HUDEP-2 (cell line): ENCODE measurements around the gene SOS1.
A peak's percentile ranks its signal among the peaks of the same experiment; 100 is the strongest.

Experiments
- DNase-seq, 76 experiments: peaks; one replicate each; lab custom pipeline; 2025; ENCODE audit not compliant: unreplicated experiment in 76 of 76; lab: John Stamatoyannopoulos, UW

SOS1 gene

DNA sequence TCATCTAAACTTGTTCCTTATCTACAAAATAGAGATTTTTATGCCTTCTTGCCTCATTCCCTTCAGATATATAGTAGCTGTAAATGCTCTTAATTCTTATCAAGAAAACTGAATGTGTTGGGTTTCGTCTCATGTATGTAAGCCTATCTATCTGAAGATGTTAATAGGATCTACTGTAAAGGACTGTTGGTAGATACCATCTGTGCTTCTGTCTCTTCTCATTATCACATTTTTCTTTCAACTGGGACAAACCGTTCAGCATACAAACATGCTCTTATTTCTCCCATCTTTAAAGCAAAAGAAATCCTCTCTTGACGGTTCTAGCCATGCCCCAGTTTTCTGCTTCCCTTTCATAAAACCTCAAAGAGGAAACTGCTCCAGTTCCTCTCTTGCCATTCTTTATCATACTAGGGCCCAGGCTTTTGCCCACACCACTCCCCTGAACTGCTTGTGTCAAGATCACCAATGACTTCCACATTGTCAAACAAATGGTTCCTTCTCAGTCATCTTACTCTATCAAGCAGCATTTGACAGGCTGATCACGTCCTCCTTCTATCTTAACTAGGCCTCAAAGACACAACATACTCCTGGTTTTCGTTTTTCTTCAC, 142.5 kb downstream of the SOS1 start:
- DNase-seq: no peak

DNA sequence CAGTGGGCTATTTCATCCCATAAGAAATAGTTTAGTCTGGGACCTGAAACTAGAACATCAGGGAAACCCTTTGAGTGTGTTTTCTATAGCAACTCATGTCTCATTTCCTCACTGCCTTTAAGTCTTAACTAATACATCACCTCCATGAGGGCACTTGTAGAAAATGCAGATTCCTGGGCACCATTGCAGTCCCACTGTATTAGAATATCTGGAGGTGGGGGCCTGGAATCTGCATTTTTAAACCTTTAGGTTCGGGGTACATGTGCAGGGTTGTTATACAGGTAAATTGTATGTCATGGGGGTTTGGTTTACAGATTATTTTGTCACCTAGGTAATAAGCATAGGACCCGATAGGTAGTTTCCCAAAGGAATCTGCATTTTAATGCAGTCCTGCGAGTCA, 143.8 kb downstream of the SOS1 start:
- no peak for DNase-seq

DNA sequence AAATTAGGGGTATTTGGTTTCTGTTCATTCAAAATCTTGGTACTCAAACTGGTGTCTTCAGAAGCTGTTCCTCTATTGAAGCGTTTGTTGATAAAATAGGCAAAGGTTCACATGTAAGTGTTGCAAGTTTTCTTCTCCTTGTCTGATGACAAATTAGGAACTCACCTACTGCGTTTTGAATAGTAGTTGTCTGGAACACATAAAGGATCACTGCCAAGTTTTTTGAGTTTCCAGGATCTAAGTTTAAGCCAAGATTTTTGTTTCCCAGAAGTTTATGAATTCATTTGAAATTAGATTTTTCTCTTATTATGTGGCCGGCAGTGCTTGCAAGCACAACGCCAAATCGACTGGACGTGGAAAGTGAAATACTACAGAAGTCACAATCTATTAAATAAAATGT, 145.8 kb downstream of the SOS1 start:
- no peak for DNase-seq

DNA sequence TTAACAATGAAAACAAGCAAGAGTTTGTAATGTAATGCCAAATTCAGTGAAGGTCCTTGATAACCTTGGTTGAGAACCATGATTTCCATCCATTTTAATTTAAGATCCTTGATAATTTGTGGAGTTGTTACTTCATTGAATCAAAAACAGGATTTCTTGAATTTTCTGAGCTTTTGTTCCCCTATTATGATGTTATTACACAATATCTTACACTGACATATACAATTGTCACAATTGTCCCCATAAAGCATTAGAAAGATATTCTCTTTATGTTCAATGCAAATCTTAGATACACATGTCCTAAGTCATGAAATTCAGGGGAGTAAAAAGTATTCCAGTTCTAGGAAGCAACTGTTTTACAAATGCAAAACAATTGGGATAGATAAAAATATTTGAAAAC, 147.6 kb downstream of the SOS1 start:
- no peak for DNase-seq

DNA sequence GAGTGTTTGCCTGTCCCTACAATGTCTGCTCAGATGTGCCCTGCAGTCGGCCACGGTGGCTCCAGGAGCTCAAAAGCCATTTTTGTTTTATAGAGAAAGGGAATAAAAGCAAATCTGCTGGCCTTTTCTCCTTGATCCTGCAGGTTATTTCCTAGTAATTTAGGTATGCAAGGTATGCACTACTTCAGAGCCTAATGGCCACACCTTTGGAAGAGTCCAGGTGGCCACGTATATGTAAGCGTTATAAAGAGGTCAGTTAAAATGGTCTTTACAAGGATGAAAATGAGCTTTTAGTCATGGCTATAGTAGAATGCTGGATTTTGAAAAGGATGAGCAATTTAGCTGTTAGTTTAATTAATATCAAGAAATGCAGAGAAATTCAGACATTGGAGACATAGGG, 149.5 kb downstream of the SOS1 start:
- DNase-seq: no peak

DNA sequence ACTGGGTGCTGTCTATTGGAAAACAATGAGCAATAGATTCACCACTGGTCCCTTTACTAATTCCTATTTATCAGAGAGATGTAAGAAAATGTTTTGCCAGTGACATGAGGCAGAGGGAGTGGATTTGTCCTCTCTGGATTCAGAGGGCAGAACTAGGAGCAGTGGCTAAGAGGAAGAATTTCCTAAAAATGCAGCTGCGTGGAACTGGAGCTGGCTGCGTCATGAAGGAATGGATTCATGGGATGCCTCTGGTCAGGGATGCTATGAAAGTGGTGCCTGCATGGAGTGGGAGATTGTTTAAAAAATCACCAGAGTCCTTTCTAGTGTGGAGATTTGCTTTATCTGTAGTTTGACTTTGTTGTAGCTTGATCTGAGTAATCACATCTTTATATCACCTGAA, 152.8 kb downstream of the SOS1 start:
- no peak for DNase-seq

DNA sequence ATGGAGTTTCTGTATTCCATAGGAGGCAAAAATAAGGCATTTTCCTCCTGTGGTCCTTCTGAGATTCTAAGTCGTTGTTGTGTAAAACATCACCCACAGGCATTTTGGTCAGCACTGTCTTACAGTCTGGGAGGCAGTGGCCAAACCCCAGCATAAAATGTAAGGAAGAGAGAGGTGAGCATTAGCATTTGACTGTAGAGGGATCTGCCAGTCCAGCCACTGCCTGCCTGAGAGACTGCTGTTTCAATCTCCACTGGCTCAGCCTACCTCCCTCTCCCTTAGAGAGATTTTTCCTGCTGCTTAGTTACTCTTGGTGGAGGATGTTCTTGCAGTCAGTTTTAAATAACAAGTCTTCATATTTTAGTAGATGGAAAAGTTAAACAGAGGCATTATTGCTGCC, 154.2 kb downstream of the SOS1 start:
- no peak for DNase-seq

DNA sequence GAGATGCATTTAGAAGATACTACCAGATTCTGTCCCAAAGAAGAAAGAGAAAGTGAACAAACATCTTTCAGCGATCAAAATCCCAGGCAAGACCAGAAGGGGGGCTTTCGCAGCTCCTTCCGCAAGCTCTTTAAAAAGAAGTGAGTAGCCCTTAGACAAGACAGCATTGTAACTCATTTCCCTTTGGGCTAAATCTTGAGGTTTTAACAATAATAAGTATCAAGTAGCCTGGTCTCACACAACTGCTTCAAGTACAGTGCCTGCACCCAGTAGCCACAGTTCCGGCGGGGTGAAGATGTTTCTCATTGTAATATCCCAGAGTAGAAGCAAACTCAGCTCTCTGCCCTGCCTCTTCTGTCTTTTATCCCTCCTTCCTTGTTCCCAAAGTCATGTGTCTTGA, 154.8 kb downstream of the SOS1 start:
- DNase-seq: no peak

DNA sequence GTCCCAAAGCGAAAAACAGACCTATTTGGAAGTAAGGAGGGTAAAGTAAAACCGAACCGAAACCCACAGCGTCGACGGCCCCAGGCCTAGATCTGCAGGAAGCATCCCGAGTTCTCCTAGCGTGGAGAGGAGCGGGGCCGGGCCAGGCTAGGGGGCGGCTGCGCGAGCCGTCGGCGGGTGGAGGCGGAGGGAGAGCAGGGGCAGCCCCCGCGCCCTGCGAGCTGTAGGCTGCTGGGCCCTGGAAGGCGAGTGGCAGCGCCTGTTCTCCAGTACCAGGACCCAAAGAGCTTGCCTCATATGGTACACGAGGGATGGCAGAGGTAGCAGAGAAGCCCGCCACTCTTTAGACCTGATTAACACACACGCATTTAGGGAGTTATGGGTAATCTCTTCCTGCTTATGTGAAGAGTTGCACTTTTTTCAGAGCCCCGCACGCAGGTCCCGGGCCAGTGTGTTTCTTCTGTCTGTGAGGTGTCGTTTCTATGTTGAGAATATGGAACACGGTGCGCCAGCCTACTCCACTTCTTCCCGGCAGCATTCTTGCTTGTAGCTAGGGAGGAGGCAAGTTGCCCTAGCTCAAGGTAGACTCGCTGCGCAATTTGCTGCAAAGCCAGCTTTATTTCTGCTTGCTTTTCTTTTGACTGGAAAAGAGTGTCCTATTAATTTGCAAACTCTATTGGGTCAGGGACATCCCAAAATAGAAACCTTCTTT, 160.1 kb downstream of the SOS1 start:
- DNase-seq: peak in 2 of 76 experiments; percentile 6 to 8

DNA sequence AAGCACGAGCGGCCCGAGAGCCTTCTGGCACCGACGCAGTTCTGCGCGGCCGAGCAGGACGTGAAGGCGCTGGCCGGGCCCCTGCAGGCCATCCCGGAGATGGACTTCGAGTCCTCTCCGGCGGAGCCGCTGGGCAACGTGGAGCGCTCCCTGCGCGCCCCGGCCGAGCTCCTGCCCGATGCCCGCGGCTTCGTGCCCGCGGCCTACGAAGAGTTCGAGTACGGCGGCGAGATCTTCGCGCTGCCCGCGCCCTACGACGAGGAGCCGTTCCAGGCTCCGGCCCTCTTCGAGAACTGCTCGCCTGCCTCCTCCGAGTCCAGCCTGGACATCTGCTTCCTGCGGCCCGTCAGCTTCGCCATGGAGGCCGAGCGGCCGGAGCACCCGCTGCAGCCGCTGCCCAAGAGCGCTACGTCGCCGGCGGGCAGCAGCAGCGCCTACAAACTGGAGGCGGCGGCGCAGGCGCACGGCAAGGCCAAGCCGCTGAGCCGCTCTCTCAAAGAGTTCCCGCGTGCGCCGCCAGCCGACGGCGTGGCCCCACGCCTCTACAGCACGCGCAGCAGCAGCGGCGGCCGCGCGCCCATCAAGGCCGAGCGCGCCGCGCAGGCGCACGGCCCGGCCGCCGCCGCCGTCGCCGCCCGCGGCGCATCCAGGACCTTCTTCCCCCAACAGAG, 160.8 kb downstream of the SOS1 start:
- DNase-seq: peak in 70 of 76 experiments; percentile 7 to 82 (median 62)

DNA sequence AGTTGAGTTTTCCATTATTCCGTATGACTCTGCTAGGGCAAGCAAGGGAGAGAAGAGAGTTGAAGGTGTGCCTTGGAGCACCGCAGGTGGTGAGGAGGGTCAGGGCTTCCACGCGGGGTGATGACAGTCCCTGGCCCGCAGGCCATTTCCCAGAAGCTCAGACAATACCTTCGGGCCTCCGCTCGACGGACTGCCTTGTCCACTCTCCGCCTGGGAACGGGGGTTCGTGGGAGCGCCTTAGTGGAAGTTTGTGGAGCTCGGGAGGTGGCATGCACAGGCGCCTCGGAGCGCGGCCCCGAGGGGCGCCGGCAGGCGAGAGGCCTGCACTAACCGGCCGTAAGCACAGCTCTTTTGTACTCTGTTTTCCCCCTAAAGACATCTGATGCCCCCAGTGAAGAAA, 161.4 kb downstream of the SOS1 start:
- no peak for DNase-seq

DNA sequence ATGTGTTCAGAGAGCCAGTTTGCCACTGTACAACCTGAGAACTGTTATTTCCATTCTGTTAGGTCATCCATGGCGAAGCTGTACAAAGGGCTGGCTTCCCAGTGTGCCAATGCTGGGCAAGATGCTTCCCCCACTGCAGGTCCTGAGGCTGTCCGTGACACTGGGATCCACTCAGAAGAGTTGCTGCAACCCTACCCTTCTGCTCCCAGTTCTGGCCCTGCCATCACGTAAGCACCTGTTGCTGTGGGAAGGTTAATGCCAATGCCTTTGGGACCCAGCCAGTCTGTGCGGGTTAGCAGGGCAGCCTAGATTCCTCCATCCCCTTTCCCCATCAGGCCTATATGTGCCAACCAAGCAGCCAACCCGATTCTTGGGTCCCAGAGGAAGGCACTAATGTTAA, 162.9 kb downstream of the SOS1 start:
- DNase-seq: no peak

DNA sequence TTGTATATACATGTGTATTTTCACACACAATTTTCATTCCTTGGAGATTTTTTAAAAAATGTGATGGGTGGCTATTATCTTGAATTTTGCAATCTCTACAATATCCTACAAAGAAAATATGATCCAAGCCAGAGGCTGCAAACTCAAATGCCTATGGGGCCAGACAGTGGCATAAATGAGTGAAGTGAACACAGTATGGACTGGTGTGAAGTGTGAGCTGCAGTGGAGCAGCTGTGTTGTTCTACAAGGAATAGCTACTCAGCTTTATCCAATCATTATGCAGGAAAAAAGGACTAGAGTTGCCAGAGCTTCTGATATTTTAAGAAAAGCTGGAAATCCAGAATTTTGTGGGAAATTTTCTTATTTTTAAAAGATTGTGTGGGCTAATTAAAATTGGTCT, 169.1 kb downstream of the SOS1 start:
- DNase-seq: no peak

DNA sequence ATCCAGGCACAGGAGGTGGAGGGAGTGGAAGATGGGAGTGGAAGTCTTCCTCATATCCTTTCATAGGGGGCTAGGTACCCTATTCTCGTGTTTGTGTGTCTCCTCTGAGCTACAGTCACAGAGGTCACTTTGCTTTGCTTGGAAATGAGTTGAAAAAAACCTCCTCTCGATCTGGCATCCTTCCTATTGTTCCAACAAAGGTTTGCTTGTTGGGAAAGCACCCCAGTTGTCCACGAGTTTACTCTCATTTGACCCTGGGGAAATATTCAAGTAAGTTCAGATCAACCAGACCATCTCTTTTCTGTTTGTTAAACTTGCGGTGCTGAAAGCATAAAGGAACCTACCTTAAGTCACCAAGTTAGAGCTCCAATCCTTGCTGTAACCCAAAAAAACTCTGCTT, 171.9 kb downstream of the SOS1 start:
- DNase-seq: no peak

DNA sequence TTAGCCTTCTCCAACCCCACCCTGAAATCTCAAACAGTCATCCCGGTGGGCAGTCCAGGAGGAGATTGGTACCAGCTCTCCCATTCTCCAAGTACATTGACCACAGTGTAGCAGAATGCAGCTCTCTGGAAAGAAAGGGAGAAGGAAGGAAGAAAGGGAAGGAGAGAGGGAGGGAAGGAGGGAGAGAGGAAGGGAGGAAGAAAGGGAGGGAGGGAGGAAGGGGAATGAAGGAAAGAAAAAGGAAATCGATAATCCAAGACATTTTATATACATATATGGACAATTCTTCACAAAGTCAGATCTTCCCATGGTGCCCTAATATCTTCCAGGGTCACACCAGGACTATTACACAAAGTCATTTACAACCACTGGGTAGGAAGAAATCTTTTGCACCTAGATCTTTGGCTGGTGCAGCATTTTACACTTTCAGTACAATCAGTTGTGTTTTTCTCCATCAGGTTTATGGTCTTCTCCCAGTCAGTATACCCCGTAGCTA, 172.4 kb downstream of the SOS1 start:
- no peak for DNase-seq

DNA sequence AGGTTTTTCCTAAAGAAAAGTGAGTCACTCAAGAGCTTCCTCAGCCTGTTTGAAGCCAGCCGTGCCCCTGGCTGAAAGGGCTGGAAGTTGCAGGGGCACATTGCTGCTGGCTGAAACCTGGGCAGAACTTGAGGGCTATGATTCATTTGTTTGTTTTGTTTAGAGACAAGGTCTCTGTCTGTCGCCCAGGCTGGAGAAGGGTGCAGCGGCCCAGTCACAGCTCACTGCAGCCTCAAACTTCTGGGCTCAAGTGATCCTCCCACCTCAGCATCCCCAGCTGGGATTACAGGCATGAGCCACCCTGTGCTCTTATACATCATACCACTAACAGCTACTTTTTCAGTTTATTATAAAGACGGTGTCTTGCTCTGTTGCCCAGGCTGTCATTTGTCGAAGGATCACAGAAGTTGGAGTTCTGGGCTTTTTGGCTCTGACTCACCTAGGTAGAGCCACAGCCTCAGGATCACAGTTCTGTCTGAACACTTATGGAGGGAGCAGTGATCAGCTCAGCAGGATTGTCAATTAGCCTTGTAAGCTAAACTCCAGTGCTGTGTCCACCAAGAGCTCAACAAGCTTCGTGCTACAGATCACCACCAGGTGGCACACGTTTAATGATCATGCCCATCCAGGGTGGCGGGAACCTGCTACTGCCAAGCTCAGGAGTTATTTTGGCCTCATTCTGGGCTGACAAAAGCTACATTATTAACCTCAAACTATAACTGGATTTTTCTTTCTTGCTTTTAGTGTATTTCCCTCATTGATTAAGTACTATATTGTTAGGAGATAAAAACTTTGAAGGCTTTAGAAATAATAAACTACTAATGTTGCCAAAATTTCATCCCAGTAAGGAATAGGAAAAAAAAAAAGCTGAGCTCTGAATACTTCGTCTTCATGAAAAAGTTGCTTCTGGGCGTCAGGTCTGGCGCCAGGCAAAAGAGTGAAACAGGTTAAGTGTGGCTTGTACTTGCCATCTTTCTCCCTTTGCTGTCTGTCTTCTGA, 173.3 kb downstream of the SOS1 start:
- peak in 71 of 76 experiments; percentile 6 to 78 (median 54) for DNase-seq

DNA sequence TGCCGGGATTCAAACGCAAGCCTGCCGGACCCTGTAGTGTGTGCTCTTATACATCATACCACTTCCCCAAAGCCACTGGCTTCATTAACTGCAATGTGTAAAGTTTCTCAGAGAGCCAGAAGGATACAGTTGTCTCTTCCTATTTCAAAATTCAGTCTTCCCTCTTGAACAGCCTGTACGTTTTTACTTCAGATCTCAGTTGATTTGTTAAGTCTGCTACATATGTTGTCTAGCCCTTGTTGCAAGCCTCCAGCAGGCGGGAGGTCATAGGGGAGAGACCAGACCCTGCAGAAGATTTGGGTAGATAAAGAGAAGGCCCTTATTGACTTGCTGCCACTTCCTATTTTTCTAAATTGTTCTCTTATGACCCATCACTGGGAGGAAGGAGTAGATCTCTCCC, 174.9 kb downstream of the SOS1 start:
- DNase-seq: no peak

DNA sequence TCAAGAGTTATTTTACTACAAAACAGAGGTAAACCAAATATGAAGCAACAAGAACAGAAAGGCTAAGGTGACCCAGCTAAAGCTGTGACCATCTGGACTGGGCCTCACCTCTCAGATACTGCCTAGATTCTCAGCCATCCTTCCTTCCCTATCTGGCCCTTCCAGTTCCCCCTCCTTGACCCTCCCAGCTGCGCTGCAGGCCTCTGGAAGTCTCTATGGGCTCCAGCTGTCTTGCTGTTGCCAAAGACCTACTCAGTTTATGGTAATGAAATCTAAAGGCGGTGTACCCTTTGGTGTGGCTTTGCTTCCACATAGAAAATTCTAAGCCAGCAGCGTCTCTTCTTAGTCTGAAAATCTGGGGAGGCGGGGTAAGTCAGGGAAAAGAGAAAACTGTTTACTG, 175.5 kb downstream of the SOS1 start:
- no peak for DNase-seq

DNA sequence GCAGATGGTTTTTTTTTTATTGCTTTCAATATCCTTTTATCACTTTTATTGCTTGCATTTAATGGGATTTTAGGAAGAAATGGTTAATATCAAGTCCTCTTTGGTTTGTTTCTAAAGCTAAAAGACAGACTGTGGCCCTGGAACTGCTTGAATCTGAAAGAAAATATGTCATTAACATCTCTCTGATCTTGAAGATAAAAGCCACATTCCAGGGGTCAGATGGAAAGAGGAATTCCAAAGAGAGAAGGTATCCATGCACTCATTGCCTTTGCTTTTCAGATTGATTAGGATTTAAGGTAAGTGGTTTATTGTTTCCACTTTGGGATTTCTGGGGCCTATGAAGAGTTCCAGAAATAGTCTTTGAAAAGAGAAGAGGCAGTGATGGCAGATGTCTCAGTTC, 177.1 kb downstream of the SOS1 start:
- DNase-seq: no peak

DNA sequence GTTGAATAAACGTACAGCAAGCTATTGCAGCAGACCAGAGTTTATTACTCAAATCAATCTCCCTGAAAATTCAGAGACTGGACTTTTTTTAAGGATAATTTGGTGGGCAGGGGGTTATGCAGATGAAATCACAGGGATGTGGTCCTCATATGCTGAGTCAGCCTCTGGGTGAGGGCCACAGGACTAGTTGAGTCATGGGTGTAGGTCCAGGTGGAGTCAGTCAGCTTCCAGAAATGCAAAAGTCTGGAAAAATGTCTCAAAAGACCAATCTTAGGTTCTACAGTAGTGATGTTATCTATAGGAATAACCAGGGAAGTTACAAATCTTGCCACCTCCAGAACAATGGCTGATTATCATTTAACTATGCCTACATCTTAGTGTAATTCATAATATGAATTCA, 180.1 kb downstream of the SOS1 start:
- DNase-seq: no peak

DNA sequence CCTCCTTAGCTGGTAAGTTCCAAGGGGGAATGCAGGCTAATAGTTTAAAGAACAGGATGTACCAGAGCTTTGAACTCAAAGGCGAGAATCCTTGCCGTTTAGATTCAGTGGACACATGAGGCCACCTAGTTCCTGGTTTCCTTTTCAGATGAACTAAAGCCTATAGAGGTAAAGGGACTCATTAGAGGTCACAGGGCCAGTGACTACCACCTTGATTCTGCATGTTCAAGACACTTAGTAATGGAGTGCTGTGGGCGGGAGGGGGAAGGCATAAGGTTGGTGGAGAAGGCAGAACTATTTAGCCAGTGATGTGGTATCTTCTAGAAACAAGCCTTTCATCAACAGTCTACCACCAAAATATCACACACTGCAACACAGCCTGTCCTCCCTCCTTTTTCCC, 183.3 kb downstream of the SOS1 start:
- no peak for DNase-seq
